NCI-H1092 treated with DMSO at 0.1 percent for 48 hours (cell line): ENCODE results near the gene ANKRD22.
"Not testable (repeated sequence)": the region's sequence is repeated elsewhere in the genome, so short reads cannot be mapped to it uniquely, and the experiment has no call there.

Experiments used
- DNase-seq: peaks from one replicate; lab custom pipeline; 2025; lab: John Stamatoyannopoulos, UW

The ANKRD22 gene

DNA sequence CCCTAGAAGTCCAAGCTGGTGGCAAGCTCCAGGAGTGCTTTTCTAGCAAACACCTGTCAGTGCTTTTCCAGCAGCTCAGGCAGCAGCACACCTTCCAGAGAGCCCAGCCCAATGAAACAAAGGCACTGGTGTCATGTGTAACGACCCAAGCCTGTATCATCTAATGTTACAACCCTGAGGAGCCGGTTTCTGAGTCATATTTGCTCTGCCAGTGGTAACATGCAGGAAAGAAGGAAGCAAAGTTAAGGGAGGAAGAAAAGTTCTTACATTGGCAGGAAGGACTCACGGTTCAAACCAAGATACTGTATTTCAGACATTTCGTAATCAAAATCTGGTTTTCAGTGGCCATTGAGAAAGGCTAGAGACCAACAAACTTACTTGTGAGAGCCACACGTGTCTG is at the start of gene ANKRD22:
Gene ANKRD22, minus strand, starts transcription at position 139 of the 400 bp plus-strand sequence. CDS start 237 bp downstream, outside the sequence.
- DNase-seq = no peak

DNA sequence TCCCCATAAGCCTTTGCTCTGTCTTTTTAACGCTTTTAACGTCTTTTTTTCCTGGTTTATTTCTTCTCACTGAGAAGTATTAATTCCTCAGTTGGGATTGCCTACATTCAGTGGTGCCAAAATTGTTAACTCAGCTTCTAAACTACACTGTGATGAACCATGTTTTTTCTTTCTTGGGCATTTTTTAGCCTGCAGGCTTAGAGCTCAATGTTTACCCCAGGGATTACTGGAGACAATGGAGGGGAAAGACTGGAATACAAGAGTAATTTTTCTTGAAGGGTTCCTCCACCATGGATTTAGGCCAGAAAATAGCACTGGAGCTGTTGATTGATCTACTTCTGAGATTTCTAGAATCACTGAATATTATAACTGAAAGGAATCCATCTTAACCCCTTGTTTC is 48.2 kb upstream of the ANKRD22 start:
- DNase-seq = no peak

DNA sequence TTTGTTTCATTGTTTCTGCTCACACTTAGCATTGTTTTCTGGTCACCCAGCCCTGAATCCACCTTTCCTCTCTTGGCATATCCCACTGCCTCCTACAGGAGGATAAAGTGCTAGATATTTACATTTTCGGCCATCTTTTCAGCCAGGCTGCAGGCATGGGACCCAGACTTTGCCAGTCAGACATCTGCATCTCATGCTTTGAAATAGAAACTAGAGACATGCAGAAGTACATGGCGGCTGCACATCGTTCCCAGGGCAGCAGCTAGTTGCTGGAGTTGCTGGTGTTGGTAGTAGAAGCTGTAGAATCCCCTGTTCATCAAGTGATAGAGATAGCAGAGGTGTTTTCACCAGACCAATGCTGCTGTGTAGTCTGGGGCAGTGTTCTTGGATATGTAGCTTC is 47.1 kb upstream of the ANKRD22 start:
- no peak for DNase-seq

DNA sequence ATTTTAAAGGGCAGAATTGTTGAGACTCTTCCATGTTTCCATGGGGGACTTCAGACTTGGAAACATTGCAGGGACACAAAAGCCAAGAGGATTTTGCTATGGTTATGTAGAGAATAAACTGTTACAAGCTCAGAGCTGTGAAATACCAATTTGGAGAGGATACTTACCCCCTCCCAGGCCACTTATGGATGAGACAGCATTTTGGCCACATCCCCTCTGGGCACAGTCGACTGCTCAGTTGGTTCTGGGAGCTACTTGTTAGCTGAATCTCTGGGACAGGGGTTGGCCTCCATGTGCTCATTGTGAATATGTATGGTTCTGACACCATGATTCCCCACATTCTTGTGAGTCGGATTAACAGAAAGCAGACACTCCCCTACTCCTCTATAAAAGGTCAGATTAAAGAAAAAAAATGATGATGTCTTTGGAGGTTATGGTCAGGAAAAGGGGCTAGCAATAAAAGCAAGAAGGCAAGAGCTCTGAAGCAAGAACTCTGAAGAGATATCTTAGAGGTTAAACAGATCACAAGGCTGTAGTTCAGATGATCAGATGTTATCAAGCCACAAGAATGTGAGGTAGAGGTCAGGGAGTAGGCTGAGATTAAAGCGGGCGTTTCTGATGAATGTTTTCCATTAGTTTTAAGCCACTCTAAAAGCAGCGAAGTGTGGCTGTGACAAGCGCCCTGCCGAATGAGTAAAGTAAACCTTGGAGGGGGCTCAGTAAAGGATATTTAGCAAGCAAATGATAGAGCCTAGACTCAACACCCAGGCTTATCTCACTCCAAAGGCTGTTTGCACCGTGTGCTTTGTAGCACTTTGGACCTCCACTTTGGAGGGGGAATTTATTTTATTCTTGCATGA is 45.6 kb upstream of the ANKRD22 start:
- DNase-seq = no peak

DNA sequence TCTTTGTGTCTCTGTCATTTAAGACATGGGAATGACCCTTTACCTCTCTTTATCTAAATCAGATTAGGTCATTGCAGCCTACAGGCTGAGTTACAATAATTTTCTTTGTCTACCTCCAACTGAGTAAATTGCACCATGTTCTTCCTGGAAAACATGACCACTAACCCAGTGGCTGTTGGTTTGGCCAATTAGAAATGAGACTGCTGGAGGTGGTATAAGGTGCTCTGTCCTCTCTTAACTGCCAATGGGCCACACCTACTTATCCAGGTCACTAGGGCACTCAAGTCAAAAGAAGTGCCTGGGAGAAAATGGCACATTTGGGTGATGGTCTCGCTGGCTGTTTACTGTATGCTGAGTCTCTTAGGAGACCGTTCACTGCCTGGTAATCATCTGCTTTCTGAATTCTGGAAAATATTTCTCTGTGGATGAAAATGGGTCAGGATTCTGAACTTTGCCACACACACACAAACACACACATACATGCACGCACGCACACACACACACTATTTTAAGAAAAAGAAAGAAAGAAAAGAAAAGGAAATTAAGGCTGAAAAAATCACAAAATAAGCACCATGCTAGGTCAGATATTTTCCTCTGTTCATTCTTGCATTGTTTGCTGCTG is 44.8 kb upstream of the ANKRD22 start:
- no peak for DNase-seq

DNA sequence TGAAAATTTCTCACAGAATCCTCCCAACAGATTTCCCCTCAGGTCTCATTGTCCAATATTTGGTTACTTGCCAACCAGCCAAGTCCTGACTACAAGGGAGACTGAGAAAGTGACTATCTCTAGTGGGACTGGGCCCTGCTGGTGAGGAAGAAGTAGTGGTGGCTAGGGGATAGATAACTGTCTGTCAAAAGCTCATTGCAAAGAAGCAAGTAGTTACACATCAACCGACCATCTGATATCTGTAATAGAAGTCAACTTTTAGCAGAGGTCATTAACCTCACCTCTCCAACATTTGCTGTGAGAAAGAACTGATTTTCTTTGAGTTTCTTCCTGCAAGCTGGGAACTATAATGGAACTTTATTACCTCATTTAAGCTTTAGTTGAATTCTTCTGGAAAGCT is 43.6 kb upstream of the ANKRD22 start:
- DNase-seq = no peak

DNA sequence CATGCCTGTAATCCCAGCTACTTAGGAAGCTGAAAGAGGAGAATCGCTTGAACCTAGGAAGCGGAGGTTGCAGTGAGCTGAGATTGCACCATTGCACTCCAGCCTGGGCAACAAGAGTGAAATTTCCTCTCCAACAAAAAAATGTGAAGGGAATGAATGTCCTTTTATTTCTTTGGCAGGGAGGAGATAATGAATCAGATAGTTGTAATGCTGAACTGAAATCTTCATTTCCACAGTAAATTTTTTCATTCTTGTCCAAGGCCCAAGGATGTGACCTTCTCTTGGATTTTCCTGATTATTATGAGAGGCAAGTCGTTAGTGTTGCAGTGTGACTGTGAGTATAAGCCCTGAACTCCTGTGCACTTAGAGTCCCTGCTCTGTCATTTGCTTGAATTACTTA is 42.0 kb upstream of the ANKRD22 start:
- no peak for DNase-seq

DNA sequence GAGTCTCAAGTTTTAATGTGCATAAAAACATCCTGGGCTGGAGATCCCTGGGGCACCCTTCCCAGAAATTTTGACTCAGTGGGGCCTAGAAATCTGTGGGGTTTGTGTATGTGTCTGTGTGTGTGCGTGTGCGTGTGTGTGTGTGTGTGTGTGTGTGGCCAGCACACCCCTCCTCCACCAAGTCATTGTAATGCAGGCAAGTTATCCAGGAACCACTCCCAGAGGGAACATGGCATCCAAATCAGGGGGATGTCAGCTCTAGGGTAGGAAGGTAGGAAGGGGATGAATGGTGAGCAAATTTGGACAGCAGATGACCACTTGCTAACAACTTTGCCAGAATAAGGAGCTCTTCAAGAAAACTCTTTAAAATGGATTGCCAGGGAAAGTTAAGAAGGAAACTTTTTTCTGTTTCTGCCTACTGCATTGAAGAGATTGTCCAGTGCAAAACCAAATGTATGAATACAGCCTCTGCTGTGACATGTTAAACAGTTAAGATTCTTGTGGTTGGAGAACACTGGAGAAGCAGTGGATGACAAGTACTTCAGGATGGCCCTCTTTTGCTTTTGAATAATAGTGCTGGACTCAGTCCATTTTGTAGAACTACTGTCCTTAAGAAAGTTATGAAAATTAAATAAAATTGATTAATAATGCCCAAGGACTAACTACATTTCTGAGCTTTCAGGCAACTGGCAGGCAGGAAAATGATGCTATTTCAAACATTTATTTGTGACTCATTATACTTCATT is 40.8 kb upstream of the ANKRD22 start:
- no peak for DNase-seq

DNA sequence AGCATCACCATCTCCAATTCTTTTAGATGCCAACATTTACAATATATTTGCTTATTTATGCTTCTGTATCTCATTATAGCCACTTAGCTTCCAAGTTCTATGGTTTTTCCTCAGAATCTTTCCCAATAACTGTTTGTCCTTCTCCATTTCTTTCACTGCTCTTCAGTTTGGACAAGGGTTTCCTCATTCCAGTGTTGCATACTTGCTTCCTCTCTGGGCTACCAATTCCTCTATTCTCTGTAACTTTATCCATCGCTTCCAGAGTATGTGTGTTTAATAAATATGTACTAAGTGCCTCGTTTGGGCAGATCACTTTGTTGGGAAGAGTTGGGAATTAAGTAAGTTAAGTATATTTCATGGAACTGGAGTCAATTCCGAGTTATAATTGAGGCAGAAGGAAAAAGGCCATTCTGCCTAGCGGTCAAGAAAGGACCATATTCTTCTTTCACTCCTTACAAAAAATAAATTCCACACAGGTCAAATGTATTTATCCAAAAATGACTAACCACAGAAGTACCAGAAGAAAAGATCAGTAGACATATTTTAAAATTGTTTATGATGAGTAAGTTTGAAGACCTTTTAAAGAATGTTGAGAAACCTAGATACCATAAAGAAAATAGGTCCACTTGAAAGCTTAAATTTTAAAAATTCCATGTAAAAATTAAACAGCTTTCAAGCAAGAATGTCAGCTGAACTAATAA is 39.2 kb upstream of the ANKRD22 start:
- DNase-seq = no peak

DNA sequence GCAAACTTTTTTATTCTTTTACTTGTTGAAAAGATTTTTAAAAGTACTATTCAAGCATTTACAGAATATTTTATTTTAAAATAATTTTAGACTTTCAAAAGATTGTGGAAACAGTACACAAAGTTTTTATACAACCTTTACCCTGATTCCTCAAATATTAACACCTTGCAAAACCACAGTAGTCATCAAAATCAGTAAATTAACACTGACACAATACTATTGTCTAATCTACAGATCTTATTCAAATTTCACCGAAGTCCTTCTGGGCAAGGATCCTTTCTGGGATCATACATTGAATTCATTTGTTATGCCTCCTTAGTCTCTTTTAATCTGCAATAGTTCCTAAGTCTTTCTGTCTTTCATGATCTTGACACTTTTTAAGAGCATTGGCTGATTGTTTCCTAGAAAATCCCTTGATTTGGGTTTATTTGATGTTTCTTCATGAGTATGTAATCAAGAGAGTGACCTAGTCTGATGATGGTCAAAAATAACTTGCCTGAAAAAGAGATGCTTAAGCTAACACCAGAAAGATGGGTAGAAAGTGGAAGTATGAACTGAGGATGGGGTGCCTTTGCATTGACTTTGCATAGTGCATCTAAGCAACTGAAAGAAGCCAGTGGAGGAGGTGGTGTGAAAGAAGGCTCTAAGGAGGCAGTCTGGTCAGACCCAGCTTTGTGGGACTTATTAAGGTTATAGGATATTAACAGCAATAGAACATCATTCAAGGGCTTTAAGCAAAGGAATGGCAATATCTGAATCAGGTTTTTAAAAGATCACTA is 38.1 kb upstream of the ANKRD22 start:
- DNase-seq = no peak

DNA sequence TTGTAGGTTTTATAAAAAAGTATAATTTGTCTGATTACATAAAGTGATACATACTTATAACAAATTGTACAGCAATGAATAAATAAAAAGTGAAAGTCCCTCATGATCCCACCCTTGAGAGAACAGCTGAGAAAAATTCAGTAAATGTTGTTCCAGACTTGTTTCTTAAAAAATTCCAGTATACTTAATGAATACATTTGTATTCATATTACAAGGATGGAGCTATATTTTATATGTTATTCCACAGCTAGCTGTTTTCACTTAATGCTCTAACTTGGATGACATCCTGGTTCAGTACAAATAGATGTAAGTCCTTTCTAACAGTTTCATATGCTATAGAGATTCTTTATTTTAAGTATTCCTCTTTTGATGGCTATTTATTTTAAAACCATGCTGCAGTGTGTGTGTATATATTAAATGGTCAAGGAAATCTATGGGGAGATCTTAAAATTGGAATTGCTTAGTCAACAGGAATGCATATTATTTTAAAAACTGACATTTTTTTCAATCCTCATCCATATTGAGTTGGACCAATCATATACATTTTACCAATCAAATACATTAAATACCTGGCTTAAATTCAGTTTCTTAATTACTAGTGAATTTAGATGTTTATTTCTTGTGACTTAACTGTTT is 37.3 kb upstream of the ANKRD22 start:
- no peak for DNase-seq

DNA sequence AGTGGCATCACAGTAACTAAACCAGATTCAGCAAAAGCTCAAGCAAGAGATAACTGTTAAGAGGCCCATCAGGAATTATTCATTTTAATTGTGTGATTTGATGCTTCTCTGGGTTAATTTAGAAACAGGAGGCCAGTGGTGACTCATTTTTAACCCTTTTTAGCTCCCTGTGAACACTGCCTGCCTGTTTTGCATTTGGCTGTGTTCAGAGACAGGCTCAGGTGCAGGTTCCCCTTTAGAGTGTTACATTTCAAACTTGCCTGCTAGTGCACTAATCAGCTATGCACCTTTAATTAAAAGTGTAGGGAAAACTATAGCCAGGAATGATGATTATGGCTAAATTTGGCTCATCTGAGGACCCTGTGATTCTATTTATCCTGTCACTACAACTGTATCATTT is 34.9 kb upstream of the ANKRD22 start:
- DNase-seq = no peak

DNA sequence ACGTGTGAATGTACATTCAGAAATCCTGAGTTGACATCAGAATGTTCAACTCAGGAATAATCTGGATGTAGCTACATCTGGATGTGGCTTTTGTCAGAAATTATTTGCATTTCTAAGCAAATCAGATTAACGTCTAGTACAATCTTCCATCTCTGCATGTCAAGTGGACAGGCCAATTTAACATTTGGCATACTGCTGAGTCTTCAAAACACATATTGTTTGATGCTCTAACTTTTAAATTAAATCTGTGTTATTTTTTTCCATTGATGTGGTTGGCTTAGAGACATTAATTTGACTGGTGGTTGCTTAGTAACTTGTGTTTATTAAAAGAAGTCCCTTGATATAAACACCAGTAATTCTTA is 31.8 kb upstream of the ANKRD22 start:
- no peak for DNase-seq

DNA sequence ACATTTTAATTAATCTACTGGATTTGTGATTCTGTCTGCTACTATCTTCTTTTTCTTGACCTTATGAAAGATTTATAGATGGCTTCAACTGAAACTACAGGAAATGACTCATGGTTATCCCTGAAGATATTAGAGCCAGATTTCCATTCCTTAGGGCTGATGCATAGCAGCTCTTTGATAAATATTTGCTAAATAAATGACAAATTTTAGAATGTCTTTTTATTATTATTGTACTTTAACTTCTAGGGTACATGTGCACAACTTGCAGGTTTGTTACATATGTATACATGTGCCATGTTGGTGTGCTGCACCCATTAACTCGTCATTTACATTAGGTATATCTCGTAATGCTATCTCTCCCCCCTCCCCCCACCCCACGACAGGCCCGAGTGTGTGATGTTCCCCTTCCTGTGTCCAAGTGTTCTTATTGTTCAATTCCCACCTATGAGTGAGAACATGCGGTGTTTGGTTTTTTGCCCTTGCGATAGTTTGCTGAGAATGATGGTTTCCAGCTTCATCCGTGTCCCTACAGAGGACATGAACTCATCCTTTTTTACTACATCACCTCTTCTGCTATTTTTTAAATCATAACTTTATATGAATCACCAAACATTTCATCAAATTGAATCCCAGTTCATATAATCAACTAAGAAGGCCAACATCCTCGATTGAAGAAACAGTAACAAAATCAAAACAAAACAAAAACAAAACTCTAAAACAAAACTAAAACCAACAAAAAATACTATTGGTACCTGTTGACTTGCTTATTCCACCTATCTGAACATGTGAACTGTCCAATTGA is 31.2 kb upstream of the ANKRD22 start:
- not testable (repeated sequence) for DNase-seq

DNA sequence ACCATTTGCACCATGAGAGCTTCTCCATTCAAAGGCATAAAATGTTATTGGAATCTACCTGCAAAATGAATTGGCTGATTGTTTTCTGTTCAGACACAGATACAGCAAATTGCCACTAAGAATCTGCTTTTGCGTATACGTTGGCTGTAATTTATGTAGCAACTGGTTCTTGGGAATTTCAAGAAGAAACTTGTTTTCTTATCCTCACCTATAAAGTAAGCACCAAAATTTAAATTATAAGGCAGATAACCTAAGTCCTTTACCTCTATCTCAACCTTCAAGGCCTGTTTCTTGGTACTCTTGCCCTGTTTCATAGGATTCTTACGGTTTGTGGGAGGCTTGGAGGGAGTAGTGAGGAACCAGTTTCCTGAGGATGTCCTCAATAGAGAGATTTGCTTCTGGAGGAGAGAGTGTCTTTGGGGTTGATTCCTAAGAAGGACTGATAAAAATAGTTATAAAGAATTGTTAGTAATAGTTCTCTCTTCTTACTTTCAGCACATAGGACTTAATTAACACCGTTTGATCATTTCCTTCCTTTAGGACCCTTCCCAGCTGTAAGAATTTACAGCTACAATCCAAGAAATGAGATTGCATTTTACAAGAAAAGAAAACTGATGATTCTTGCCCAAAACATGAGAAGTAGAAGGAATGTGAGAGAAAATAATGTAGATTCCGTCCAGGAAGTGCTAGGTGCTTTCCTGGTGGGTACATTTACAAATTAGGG is 30.4 kb upstream of the ANKRD22 start:
- DNase-seq = no peak

DNA sequence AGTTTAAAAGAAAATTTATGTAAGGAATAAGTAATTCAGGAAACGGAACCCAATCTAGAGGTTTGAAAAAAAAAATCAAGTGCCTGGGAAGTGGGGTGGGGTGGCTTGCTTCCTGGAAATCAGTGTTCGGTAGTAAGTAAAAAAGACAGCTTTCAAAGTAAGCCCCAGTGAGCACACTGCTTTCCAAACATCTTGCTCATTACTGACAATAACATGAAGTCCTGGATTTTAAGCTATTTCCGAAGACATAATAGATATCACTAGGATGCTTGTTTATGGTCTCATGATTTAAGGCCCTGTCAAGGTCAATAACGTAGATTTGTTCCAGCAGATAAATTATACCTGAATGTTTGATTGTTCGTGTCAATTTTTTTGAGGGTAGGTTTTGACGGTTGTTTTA is 29.7 kb upstream of the ANKRD22 start:
- DNase-seq = no peak

DNA sequence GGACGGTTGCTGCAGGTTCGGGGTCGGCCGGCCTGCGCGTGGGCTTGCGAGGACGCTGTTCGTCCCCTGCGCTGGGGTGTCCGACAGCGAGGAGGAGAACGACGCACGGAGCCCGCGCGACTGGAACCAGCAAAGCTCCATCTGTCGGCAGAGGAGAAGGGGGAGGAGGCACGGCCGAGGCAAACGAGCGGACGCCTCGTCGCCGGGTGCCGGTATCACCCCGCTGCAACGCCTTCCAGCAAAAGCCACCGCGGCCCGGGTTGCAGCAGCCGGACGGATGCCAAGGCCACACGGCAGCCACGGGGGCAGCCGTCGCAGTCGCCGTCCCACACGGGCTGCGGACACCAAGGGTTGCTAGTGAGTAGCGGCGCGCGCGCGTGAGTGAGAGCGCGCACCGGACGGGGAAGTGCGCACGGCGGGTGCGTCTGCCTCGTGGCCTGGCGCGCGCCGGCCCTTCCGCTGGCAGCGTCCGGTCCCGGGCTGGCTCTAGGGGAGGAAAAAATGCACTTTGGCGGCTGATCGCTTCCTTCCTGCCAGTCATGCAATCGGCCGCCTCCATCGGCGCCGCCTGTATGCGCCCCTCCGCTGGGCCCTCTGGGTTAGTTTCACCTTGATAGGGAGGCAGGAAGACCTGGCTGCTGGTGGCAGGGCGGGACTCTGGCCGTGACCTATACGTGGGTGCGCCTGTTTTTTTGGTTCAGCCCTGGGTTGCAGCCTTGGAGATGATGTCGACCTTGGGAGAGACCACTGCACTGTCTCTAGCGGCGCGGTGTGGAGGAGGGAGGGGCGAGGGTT is 28.8 kb upstream of the ANKRD22 start:
- DNase-seq = peak; percentile 14

DNA sequence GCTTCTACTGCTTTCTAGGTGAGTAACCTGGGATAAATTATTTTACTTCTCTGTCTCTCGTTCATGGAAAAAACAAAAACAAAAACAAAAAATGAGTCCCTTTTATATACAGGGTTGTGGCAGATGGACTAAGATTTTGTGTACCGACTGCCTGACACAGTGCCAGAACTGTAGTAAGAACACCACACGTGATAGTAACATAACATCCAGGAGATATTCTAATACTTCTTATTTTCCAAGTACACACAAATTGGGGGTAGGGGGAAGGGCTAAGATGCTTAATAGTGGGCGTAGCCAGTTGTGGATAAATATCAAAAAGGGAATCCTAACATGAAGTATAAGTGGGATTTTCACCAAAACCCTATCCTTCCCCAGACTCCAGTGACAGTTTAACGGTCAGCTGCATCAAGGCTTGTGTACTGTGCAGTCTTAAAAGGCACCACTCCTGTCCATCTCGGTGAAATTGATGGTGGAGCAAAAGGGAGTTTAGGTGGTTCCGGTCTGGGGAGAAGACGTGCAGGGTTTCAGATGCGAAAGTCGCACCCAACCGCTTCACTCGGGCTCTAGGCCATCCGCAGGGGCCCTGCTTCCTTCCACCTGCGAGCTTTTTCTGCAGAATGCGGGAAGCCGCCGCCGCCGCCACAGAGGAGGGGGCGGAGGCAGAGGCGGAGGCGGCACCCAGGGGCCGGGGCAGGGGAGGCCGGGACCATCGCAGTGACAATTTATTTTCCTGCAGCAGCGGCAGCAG is 28.1 kb upstream of the ANKRD22 start, which contains the start of gene STAMBPL1:
Gene STAMBPL1, plus strand, starts transcription at position 712 of the 748 bp plus-strand sequence. CDS start 21,464 bp downstream, outside the sequence.
- DNase-seq = peak; percentile 14
